ENCODE results near the gene ACTL7B.
"Not testable (repeated sequence)": the region's sequence is repeated elsewhere in the genome, so short reads cannot be mapped to it uniquely, and the experiment has no call there.

GRCh38 chr9:108839561-108839960 lies 16.2 kb downstream of the ACTL7B start:
- TF ChIP-seq CTCF (IDR thresholded peaks at IDR 0.05; ENCODE audit: insufficient read depth, low read length, poor library complexity, severe bottlenecking); EZH2phosphoT487 (conservative IDR thresholded peaks at IDR 0.05; ENCODE audit: low read length): not testable (repeated sequence)

Measured in SU-DHL-6 (cell line).